Liver (tissue), 9 donors: ENCODE results near the gene AOPEP. TPM values are rescaled to one million over a fixed set of nuclear protein-coding genes. Genes with fewer than 3 reads are reported as not detected.

Experiments
- DNase-seq: peaks from one replicate; pipeline ENCODE4 v3.0.0-alpha.2; 2017; ENCODE audit warnings: low spot score
- H3K27ac ChIP-seq, 2 donors: one replicate each; pipeline ENCODE4 v1.7.0; 2013; ENCODE audit warnings: inconsistent platforms in 2 of 2, low read length in 2 of 2, control low read depth in 1 of 2, low read depth in 1 of 2, mild to moderate bottlenecking in 1 of 2
- H3K27me3 ChIP-seq, 4 donors: one replicate each; pipeline versions ENCODE4 v1.6.1 to v1.7.0; 2013; ENCODE audit warnings: low read length in 3 of 4, inconsistent platforms in 1 of 4, mild to moderate bottlenecking in 1 of 4, moderate library complexity in 1 of 4; ENCODE audit not compliant: control insufficient read depth in 4 of 4, insufficient read depth in 4 of 4
- H3K36me3 ChIP-seq, 4 donors: one replicate each; pipeline versions ENCODE4 v1.6.1 to v1.7.0; 2013; ENCODE audit warnings: low read length in 3 of 4, mild to moderate bottlenecking in 3 of 4, low read depth in 1 of 4, moderate library complexity in 1 of 4; ENCODE audit not compliant: control insufficient read depth in 4 of 4, insufficient read depth in 3 of 4
- H3K4me1 ChIP-seq, 4 donors: one replicate each; pipeline versions ENCODE4 v1.6.1 to v1.7.0; 2013; ENCODE audit warnings: low read length in 3 of 4, mild to moderate bottlenecking in 3 of 4, moderate library complexity in 1 of 4; ENCODE audit not compliant: control insufficient read depth in 4 of 4, insufficient read depth in 4 of 4
- H3K4me3 ChIP-seq, 3 donors: one replicate each; pipeline versions ENCODE4 v1.6.1 to v1.7.0; 2013; ENCODE audit warnings: low read length in 3 of 3, control low read depth in 1 of 3, low read depth in 1 of 3, mild to moderate bottlenecking in 1 of 3
- H3K9ac ChIP-seq, 2 donors: one replicate each; pipeline ENCODE4 v1.7.0; 2013; ENCODE audit warnings: low read length in 2 of 2, mild to moderate bottlenecking in 2 of 2, moderate library complexity in 2 of 2, control low read depth in 1 of 2, low read depth in 1 of 2
- H3K9me3 ChIP-seq, 4 donors: one replicate each; pipeline versions ENCODE4 v1.6.1 to v1.7.0; 2013; ENCODE audit warnings: low read length in 3 of 4; ENCODE audit not compliant: control insufficient read depth in 4 of 4
- ATF3 ChIP-seq: IDR thresholded peaks from 2 replicates; pipeline ENCODE4 v1.6.1; 2016; ENCODE audit warnings: antibody characterized with exemption
- CTCF ChIP-seq: fragments of 150-350 bp; IDR thresholded peaks from 2 replicates; pipeline ENCODE4 v1.5.1; 2017; ENCODE audit warnings: improper control_type of control experiment, low read depth, low read length; ENCODE audit not compliant: missing input control
- EGR1 ChIP-seq, 2 donors: IDR thresholded peaks; 2 replicates each; pipeline ENCODE4 v1.6.1; 2016 to 2018; ENCODE audit warnings: antibody characterized with exemption in 2 of 2, low read depth in 2 of 2
- FOXA1 ChIP-seq: IDR thresholded peaks from 2 replicates; pipeline ENCODE4 v1.6.1; 2016; ENCODE audit warnings: antibody characterized with exemption
- FOXA2 ChIP-seq: IDR thresholded peaks from 2 replicates; pipeline ENCODE4 v1.6.1; 2016; ENCODE audit warnings: antibody characterized with exemption
- GABPA ChIP-seq, 2 donors: IDR thresholded peaks in 1 of 2; conservative IDR thresholded peaks in 1 of 2; 2 replicates each; pipeline ENCODE4 v1.6.1; 2016; ENCODE audit warnings: antibody characterized with exemption in 2 of 2, mild to moderate bottlenecking in 1 of 2, moderate library complexity in 1 of 2
- HNF4A ChIP-seq, 2 donors: conservative IDR thresholded peaks; 2 replicates each; pipeline ENCODE4 v1.6.1; 2016; ENCODE audit warnings: antibody characterized with exemption in 2 of 2, mild to moderate bottlenecking in 2 of 2
- HNF4G ChIP-seq: IDR thresholded peaks from 2 replicates; pipeline ENCODE4 v1.6.1; 2016; ENCODE audit warnings: antibody characterized with exemption
- JUND ChIP-seq, 2 donors: IDR thresholded peaks; 2 replicates each; pipeline ENCODE4 v1.6.1; 2016; ENCODE audit warnings: antibody characterized with exemption in 2 of 2
- MAX ChIP-seq: IDR thresholded peaks from 2 replicates; pipeline ENCODE4 v1.6.1; 2016; ENCODE audit warnings: antibody characterized with exemption
- NR2F2 ChIP-seq: IDR thresholded peaks from 2 replicates; pipeline ENCODE4 v1.6.1; 2016; ENCODE audit warnings: antibody characterized with exemption
- RAD21 ChIP-seq, 2 donors: IDR thresholded peaks; 2 replicates each; pipeline ENCODE4 v1.6.1; 2016; ENCODE audit warnings: antibody characterized with exemption in 2 of 2, mild to moderate bottlenecking in 2 of 2
- REST ChIP-seq: IDR thresholded peaks from 2 replicates; pipeline ENCODE4 v1.6.1; 2016; ENCODE audit warnings: antibody characterized with exemption, mild to moderate bottlenecking
- RXRA ChIP-seq, 2 donors: IDR thresholded peaks; 2 replicates each; pipeline ENCODE4 v1.6.1; 2017 to 2018; ENCODE audit warnings: antibody characterized with exemption in 2 of 2, mild to moderate bottlenecking in 1 of 2
- SP1 ChIP-seq: IDR thresholded peaks from 2 replicates; pipeline ENCODE4 v1.6.1; 2018; ENCODE audit warnings: antibody characterized with exemption, mild to moderate bottlenecking
- TAF1 ChIP-seq: conservative IDR thresholded peaks from 2 replicates; pipeline ENCODE4 v1.6.1; 2016; ENCODE audit warnings: antibody characterized with exemption, mild to moderate bottlenecking
- YY1 ChIP-seq: IDR thresholded peaks from 2 replicates; pipeline ENCODE4 v1.6.1; 2016; ENCODE audit warnings: antibody characterized with exemption, mild to moderate bottlenecking
- ZBTB33 ChIP-seq: IDR thresholded peaks from 2 replicates; pipeline ENCODE4 v1.6.1; 2016; ENCODE audit warnings: antibody characterized with exemption
- WGBS: extraction: QIAGEN DNeasy Blood & Tissue Kit; methylation state at CpG from one replicate; pipeline ENCODE4 v1.1.7; 2013; 5-methylcytosine and 5-hydroxymethylcytosine counted together
- polyA plus RNA-seq, 2 donors: library from polyadenylated mRNA; stranded (reverse) in 1 of 2; unstranded in 1 of 2; fragments of 200-250 nt in 1 of 2; fragments of >200 nt in 1 of 2; fragmentation: Nextera tagmentation in 1 of 2; extraction: Ambion mirVana in 1 of 2; gene quantifications; one replicate each; pipeline versions ENCODE4 v1.2.1 to v1.2.3, GENCODE V29; 2013 to 2015
- total RNA-seq, 2 donors: library from RNA; depleted of rRNA; stranded (reverse); fragments of >200 nt; gene quantifications; one replicate each; pipeline ENCODE4 v1.2.3, GENCODE V29; 2014
- donor health status: healthy.
- donor health status: healthy.
- donor health status: healthy.
- donor health status: healthy.
- donor health status: healthy.

AOPEP gene
- total and polyA plus RNA-seq, 4 donors, result 22.2 to 77.1 (median 34.8) TPM

- no peaks in the 10 kb centered on the region for H3K9me3 ChIP-seq
- 78% methylated on average over 5 of the region's 5 CpGs for WGBS
- H3K36me3 ChIP-seq, result peaks cover 0 to 2% (median 0%) of the 10 kb centered on the region in 4 donors
- H3K27ac ChIP-seq, result no peak overlapping the region
- H3K4me1 ChIP-seq, result peaks cover 2 to 9% (median 7%) of the 10 kb centered on the region in 4 donors
- H3K9ac ChIP-seq, result no peak overlapping the region
- TF ChIP-seq NR2F2, result no peak
- TF ChIP-seq FOXA2, result no peak
- no peak for TF ChIP-seq ZBTB33
- no peak for TF ChIP-seq MAX
- no peak for TF ChIP-seq ATF3
- no peak for TF ChIP-seq JUND (IDR thresholded peaks at IDR 0.05)
- TF ChIP-seq REST, result no peak
- no peak for TF ChIP-seq TAF1
- TF ChIP-seq GABPA (IDR thresholded peaks at IDR 0.05 in 1 of 2, conservative IDR thresholded peaks at IDR 0.05 in 1 of 2), result no peak
- TF ChIP-seq EGR1 (IDR thresholded peaks at IDR 0.05; ENCODE audit: low read depth in 2 of 2), result no peak
- no peak for TF ChIP-seq RXRA (IDR thresholded peaks at IDR 0.05)
- TF ChIP-seq CTCF, result no peak
- TF ChIP-seq HNF4G, result no peak
- no peak for TF ChIP-seq YY1
- TF ChIP-seq HNF4A (conservative IDR thresholded peaks at IDR 0.05), result no peak
- no peak for TF ChIP-seq RAD21 (IDR thresholded peaks at IDR 0.05)
- no peak for TF ChIP-seq FOXA1
- no peak for TF ChIP-seq SP1
- no peaks in the 10 kb centered on the region for H3K27me3 ChIP-seq
- no peak overlapping the region for H3K4me3 ChIP-seq
- no peak for DNase-seq
Measured at GRCh38 chr9:94837404-94837803, 110.9 kb downstream of the AOPEP start.
